ENCODE data around the gene SLC35E3. TPM values are rescaled to one million over a fixed set of nuclear protein-coding genes. Genes with fewer than 3 reads are reported as not detected.

The SLC35E3 gene
- total and polyA plus RNA-seq, 10 donors, result 4.8 to 16.1 (median 6.4) TPM

- WGBS, 5 donors, result 76 to 96% (median 88%) methylated on average over 1 of the region's 1 CpG
- no peak for TF ChIP-seq CTCF (IDR thresholded peaks at IDR 0.05 in 8 of 11, conservative IDR thresholded peaks at IDR 0.05 in 3 of 11)
- TF ChIP-seq POLR2A (IDR thresholded peaks at IDR 0.05), result no peak
- no peak for TF ChIP-seq POLR2AphosphoS5 (IDR thresholded peaks at IDR 0.05)
- Histone ChIP-seq H3K4me3 (peak overlapping the region in 1 of 8 donors; percentile 7), H3K27ac (peak overlapping the region in 2 of 8 donors; percentile 7 to 8), H3K4me1 (peaks cover 9 to 85% (median 71%) of the 10 kb centered on the region in 6 donors), H3K36me3 (peaks cover 0 to 85% (median 49%) of the 10 kb centered on the region in 6 donors), H3K9me3 (no peaks in the 10 kb centered on the region), H3K27me3 (replicated peaks in 1 of 7) (no peaks in the 10 kb centered on the region)
- intact Hi-C loops (cut with DNase I; ENCODE audit: low total_unique reads), result no loop called here
- DNase-seq, result no peak
These were observed 66.7 kb downstream of the SLC35E3 start for GRCh38 chr12:68812553-68813241.

DNA sequence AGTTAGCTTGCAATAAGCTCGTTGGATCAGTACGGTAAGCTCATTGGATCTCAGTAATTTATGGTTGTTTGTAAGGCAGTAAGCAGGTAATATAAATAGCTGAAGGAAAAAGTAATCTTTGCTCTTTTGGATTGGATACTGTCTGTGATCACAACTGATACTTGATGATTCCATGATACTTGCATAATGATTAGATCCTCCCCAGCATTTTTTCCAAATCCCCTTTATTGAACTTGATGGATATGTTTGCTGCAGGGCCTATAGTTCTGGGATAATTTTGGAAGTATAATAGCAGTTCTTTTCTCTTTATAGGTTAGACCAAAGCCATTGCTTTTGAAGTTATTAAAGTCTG, 67.2 kb downstream of the SLC35E3 start:
- Histone ChIP-seq H3K9me3 (no peaks in the 10 kb centered on the region), H3K27me3 (replicated peaks in 1 of 7) (no peaks in the 10 kb centered on the region), H3K27ac (peak overlapping the region in 2 of 8 donors; percentile 7 to 8), H3K36me3 (peaks cover 0 to 91% (median 51%) of the 10 kb centered on the region in 6 donors), H3K4me1 (peaks cover 9 to 85% (median 71%) of the 10 kb centered on the region in 6 donors), H3K4me3 (peak overlapping the region in 1 of 8 donors; percentile 7)
- intact Hi-C loops (cut with DNase I; ENCODE audit: low total_unique reads), result no loop called here
- no peak for TF ChIP-seq POLR2A (IDR thresholded peaks at IDR 0.05)
- WGBS, 5 donors, result 85 to 95% (median 89%) methylated on average over 2 of the region's 2 CpGs
- DNase-seq, result no peak

- WGBS, 5 donors, result 67 to 78% (median 72%) methylated on average over 3 of the region's 3 CpGs
- Histone ChIP-seq H3K36me3 (peaks cover 0 to 100% (median 63%) of the 10 kb centered on the region in 6 donors), H3K9me3 (no peaks in the 10 kb centered on the region), H3K4me1 (peaks cover 9 to 82% (median 62%) of the 10 kb centered on the region in 6 donors), H3K27ac (peak overlapping the region in 2 of 8 donors; percentile 5 to 19), H3K4me3 (no peak overlapping the region), H3K27me3 (replicated peaks in 1 of 7) (no peaks in the 10 kb centered on the region)
- intact Hi-C loops (cut with DNase I; ENCODE audit: low total_unique reads), result no loop called here
- DNase-seq, result no peak
- no peak for TF ChIP-seq POLR2A (IDR thresholded peaks at IDR 0.05)
- TF ChIP-seq POLR2AphosphoS5 (IDR thresholded peaks at IDR 0.05), result no peak
- TF ChIP-seq CTCF (IDR thresholded peaks at IDR 0.05 in 8 of 11, conservative IDR thresholded peaks at IDR 0.05 in 3 of 11), result no peak
These were observed 68.7 kb downstream of the SLC35E3 start for GRCh38 chr12:68814490-68815231.

- no peak for TF ChIP-seq POLR2A (IDR thresholded peaks at IDR 0.05)
- TF ChIP-seq POLR2AphosphoS5 (IDR thresholded peaks at IDR 0.05), result no peak
- TF ChIP-seq CTCF (IDR thresholded peaks at IDR 0.05 in 8 of 11, conservative IDR thresholded peaks at IDR 0.05 in 3 of 11), result no peak
- H3K36me3 ChIP-seq, result peaks cover 0 to 100% (median 62%) of the 10 kb centered on the region in 6 donors
These were observed 69.4 kb downstream of the SLC35E3 start for GRCh38 chr12:68815232-68815927.

More at GRCh38 chr12:68815232-68815927, 69.4 kb downstream of the SLC35E3 start:
- H3K4me1 ChIP-seq, result peaks cover 9 to 80% (median 57%) of the 10 kb centered on the region in 6 donors
- no peaks in the 10 kb centered on the region for H3K27me3 ChIP-seq (replicated peaks in 1 of 7)
- peak overlapping the region in 1 of 8 donors; percentile 19 for H3K4me3 ChIP-seq
- 86 to 96% (median 88%) methylated on average over 5 of the region's 5 CpGs for WGBS, 5 donors
- H3K9me3 ChIP-seq, result no peaks in the 10 kb centered on the region
- DNase-seq, result no peak
- peak overlapping the region in 2 of 8 donors; percentile 5 to 19 for H3K27ac ChIP-seq
- intact Hi-C loops (cut with DNase I; ENCODE audit: low total_unique reads), result no loop called here

All from spleen (tissue), 11 donors.